CD4-positive, alpha-beta T cell (primary cell): Measurements from ENCODE around the gene FUT7. TPM values are rescaled to one million over a fixed set of nuclear protein-coding genes. Genes with fewer than 3 reads are reported as not detected.
A peak's percentile ranks its signal among the peaks of the same experiment; 100 is the strongest.

ENCODE experiments used
- ATAC-seq: fragments of 200-7000 bp; cut with Tn5 transposase; one replicate; pipeline ENCODE4 v1.10.0; 2022; ENCODE audit warnings: mild to moderate bottlenecking; ENCODE audit not compliant: poor library complexity
- CTCF ChIA-PET: fragments of 350-600 bp; sonication (Branson Sonifier 250); formaldehyde crosslinking; loops from one replicate; lab custom pipeline; 2021; ENCODE audit warnings: antibody characterized with exemption, inconsistent platforms; lab: Charles Lee
- POLR2A ChIA-PET: fragments of 350-600 bp; sonication (Branson Sonifier 250); formaldehyde crosslinking; loops from one replicate; lab custom pipeline; 2021; ENCODE audit warnings: antibody characterized with exemption, inconsistent platforms; lab: Charles Lee
- DNase-seq, 14 experiments: peaks; one replicate each; pipeline ENCODE4 v3.0.0-alpha.2; 2013 to 2020; ENCODE audit warnings: mixed read lengths in 2 of 14
- H3K27ac ChIP-seq, 2 donors: one replicate each; pipeline versions ENCODE4 v1.5.1 to v1.7.0; 2013; ENCODE audit warnings: low read length in 2 of 2, low read depth in 1 of 2, mild to moderate bottlenecking in 1 of 2
- H3K27me3 ChIP-seq, 2 experiments: 1 replicate in 1 of 2; 2 replicates in 1 of 2; pipeline versions ENCODE4 v1.6.1 to v1.7.0; 2013; ENCODE audit warnings: low read length in 2 of 2, control low read depth in 1 of 2, mild to moderate bottlenecking in 1 of 2, moderate library complexity in 1 of 2; ENCODE audit not compliant: insufficient read depth in 2 of 2, control insufficient read depth in 1 of 2
- H3K36me3 ChIP-seq: one replicate; pipeline ENCODE4 v1.6.1; 2013; ENCODE audit warnings: low read length, control low read depth; ENCODE audit not compliant: insufficient read depth
- H3K4me1 ChIP-seq: one replicate; pipeline ENCODE4 v1.6.1; 2013; ENCODE audit warnings: low read length, control low read depth; ENCODE audit not compliant: insufficient read depth
- H3K4me3 ChIP-seq: one replicate; pipeline ENCODE4 v1.5.1; 2013; ENCODE audit warnings: mild to moderate bottlenecking, low read length, moderate library complexity
- H3K9me3 ChIP-seq, 2 experiments: 1 replicate in 1 of 2; 2 replicates in 1 of 2; pipeline versions ENCODE4 v1.6.1 to v1.7.0; 2013; ENCODE audit warnings: low read length in 2 of 2, mild to moderate bottlenecking in 2 of 2, control low read depth in 1 of 2, moderate library complexity in 1 of 2; ENCODE audit not compliant: control insufficient read depth in 1 of 2, insufficient read depth in 1 of 2
- H3K27ac Mint-ChIP-seq: one replicate; pipeline ENCODE4 v1.8.0; 2020; ENCODE audit warnings: mixed read lengths
- H3K27me3 Mint-ChIP-seq: one replicate; pipeline ENCODE4 v1.8.0; 2021; ENCODE audit warnings: mixed read lengths
- H3K36me3 Mint-ChIP-seq: one replicate; pipeline ENCODE4 v1.8.0; 2021; ENCODE audit warnings: low read depth, mixed read lengths
- H3K4me1 Mint-ChIP-seq: one replicate; pipeline ENCODE4 v1.8.0; 2021; ENCODE audit warnings: low read depth, mixed read lengths
- H3K4me3 Mint-ChIP-seq: one replicate; pipeline ENCODE4 v1.8.0; 2020; ENCODE audit warnings: mild to moderate bottlenecking, mixed read lengths
- H3K9me3 Mint-ChIP-seq: one replicate; pipeline ENCODE4 v1.8.0; 2020; ENCODE audit warnings: mixed read lengths
- intact Hi-C, 2 experiments: fragments of 100-400 bp; cut with DNase I in 1 of 2; cut with micrococcal nuclease in 1 of 2; formaldehyde crosslinking; loops; one replicate each; pipeline versions ENCODE4 v1.15.1 to v1.9.0; 2023 to 2025; cut with DNase I, micrococcal nuclease
- total RNA-seq, 174 experiments: library from RNA in 2 of 174; stranded (reverse) in 2 of 174; gene quantifications; one replicate each; pipeline ENCODE4 v1.2.3 and lab custom pipeline; 2021 to 2026
- TF ChIP-seq, protein P1 (sequence below): fragments of 200-600 bp; IDR thresholded peaks from one replicate; pipeline ENCODE4 v1.8.0; 2022; ENCODE audit warnings: antibody characterized with exemption, mild to moderate bottlenecking

FUT7 gene
- total RNA-seq, 2 experiments from 2014 or later = 1.7 to 1.8 TPM

DNA sequence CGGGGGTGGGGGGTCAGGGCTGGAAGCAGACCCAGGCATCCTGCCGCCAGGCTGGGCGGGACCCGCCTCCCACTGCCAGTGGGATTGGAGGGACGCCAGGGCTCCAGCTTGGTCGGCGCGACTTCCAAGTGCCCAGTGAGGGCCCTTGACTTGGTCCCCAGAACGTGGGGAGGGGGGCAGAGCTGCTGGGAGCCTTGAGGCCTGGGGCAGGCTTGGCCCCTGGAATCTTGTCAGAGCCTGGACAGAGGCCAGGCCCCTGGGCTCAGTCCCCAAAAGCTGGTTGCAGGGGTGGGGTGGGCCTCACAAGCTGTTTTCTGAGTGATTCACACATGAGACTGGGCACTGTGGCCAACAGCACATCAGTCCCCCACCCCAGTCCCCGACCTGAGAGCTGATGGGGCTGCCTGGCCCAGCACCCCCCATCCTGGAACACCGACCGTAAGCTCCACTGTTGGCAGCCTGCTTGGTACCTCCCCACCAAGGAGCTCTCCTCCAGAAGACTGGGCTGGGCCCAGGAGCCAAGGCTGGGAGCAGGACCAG, 36.0 kb downstream of the FUT7 start:
- DNase-seq (no peak), ATAC-seq (no peak)
- Histone ChIP-seq H3K36me3 (peaks cover 10% of the 10 kb centered on the region), H3K4me1 (peaks cover 87% of the 10 kb centered on the region), H3K9me3 (no peaks in the 10 kb centered on the region), H3K27ac (no peak overlapping the region), H3K27me3 (peaks cover 0 to 4% of the 10 kb centered on the region in 2 experiments), H3K4me3 (peak overlapping the region; percentile 41)
- Mint-ChIP-seq H3K27me3 (peaks cover 10% of the 10 kb centered on the region), H3K36me3 (peaks cover 8% of the 10 kb centered on the region), H3K4me1 (peaks cover 50% of the 10 kb centered on the region), H3K27ac (peak overlapping the region; percentile 71), H3K4me3 (peak overlapping the region; percentile 62), H3K9me3 (no peaks in the 10 kb centered on the region)
- ChIA-PET POLR2A (interaction anchor here (1.0 to 1.3 kb wide), 4 partner anchors 33 to 203 kb away, joined by 3 to 4 read pairs (median 4); partner anchors contain the start of gene FBXW5), CTCF (interaction anchor here (1.1 to 1.8 kb wide), 4 partner anchors 33 to 154 kb away, joined by 3 to 9 read pairs (median 6); partner anchors contain the start of genes AJM1 and FBXW5)
- intact Hi-C loops = no loop called here
- TF ChIP-seq, protein P1, sequence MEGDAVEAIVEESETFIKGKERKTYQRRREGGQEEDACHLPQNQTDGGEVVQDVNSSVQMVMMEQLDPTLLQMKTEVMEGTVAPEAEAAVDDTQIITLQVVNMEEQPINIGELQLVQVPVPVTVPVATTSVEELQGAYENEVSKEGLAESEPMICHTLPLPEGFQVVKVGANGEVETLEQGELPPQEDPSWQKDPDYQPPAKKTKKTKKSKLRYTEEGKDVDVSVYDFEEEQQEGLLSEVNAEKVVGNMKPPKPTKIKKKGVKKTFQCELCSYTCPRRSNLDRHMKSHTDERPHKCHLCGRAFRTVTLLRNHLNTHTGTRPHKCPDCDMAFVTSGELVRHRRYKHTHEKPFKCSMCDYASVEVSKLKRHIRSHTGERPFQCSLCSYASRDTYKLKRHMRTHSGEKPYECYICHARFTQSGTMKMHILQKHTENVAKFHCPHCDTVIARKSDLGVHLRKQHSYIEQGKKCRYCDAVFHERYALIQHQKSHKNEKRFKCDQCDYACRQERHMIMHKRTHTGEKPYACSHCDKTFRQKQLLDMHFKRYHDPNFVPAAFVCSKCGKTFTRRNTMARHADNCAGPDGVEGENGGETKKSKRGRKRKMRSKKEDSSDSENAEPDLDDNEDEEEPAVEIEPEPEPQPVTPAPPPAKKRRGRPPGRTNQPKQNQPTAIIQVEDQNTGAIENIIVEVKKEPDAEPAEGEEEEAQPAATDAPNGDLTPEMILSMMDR = no peak

DNA sequence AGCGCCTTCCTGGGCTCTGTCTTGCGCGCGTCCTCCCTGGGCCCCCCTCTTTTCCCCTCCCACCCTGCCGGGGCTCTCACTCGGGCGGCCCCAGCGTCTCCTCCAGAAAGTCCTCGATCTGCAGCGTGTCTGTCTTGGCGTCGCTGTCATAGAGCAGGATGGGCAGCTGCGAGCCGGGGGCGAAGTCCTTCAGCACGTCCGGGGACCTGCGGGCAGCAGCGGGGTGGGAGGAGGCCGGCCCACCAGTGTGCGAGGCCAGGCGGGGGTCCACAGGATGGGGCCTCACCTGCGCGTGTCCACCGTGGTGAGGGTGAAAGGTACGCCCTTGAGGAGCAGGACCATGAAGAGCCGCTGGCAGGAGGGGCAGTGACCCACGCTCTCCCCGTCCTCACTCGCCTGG, 36.5 kb downstream of the FUT7 start:
- no peak overlapping the region for H3K4me3 Mint-ChIP-seq
- H3K4me1 ChIP-seq = peaks cover 82% of the 10 kb centered on the region
- no peak for ATAC-seq
- H3K27me3 Mint-ChIP-seq = peaks cover 10% of the 10 kb centered on the region
- H3K4me1 Mint-ChIP-seq = peaks cover 50% of the 10 kb centered on the region
- H3K27ac ChIP-seq = no peak overlapping the region
- H3K27me3 ChIP-seq = peaks cover 0 to 4% of the 10 kb centered on the region in 2 experiments
- no peak overlapping the region for H3K4me3 ChIP-seq
- CTCF ChIA-PET = interaction anchor here (1.4 to 1.8 kb wide), 3 partner anchors 40 to 153 kb away, joined by 3 to 9 read pairs (median 6); partner anchors contain the start of genes AJM1 and FBXW5
- peaks cover 8% of the 10 kb centered on the region for H3K36me3 Mint-ChIP-seq
- intact Hi-C loops = no loop called here
- peaks cover 10% of the 10 kb centered on the region for H3K36me3 ChIP-seq
- H3K9me3 Mint-ChIP-seq = no peaks in the 10 kb centered on the region
- TF ChIP-seq, protein P1 = no peak
- POLR2A ChIA-PET = interaction anchor here (1.1 to 1.3 kb wide), 2 partner anchors 51 to 203 kb away, joined by 3 to 4 read pairs; partner anchors contain the start of gene FBXW5
- DNase-seq = no peak
- H3K27ac Mint-ChIP-seq = no peak overlapping the region
- H3K9me3 ChIP-seq = no peaks in the 10 kb centered on the region

DNA sequence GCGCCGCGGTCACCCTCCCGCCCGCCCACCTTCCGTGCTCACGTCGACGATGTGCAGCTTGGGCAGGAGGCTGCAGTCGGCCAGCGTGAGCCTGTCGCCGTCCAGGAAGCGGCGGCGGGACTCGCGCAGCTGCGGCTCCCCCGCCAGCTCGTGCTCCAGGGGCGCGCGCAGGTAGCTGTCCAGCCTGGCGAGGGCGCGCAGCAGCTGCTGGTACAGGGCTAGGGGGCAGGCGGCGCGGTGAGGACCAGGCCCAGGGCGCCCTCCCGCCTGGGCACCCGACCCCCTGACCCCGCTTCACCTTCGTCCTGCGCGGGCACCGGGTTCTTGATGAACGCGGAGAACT, 37.0 kb downstream of the FUT7 start:
- TF ChIP-seq, protein P1 = no peak
- POLR2A ChIA-PET = no interaction called here
- no peaks in the 10 kb centered on the region for H3K9me3 Mint-ChIP-seq
- Histone ChIP-seq H3K9me3 (no peaks in the 10 kb centered on the region), H3K4me1 (peaks cover 77% of the 10 kb centered on the region), H3K4me3 (no peak overlapping the region), H3K27me3 (peaks cover 0 to 4% of the 10 kb centered on the region in 2 experiments), H3K27ac (no peak overlapping the region), H3K36me3 (peaks cover 10% of the 10 kb centered on the region)
- H3K27ac Mint-ChIP-seq = no peak overlapping the region
- no peak overlapping the region for H3K4me3 Mint-ChIP-seq
- ATAC-seq (no peak), DNase-seq (no peak)
- peaks cover 45% of the 10 kb centered on the region for H3K4me1 Mint-ChIP-seq
- intact Hi-C loops = loop anchor here in 1 of 2 experiments (5.0 kb wide), 1 partner anchor 412 kb away; no protein-coding TSS in a partner anchor
- peaks cover 8% of the 10 kb centered on the region for H3K36me3 Mint-ChIP-seq
- peaks cover 10% of the 10 kb centered on the region for H3K27me3 Mint-ChIP-seq
- CTCF ChIA-PET = interaction anchor here (1.6 kb wide), 1 partner anchor 153 kb away, joined by 6 read pairs; the partner anchor contains the start of gene AJM1
